SU-DHL-6 (cell line): ENCODE measurements around the gene FASTKD1.
"Not testable (repeated sequence)": the region's sequence is repeated elsewhere in the genome, so short reads cannot be mapped to it uniquely, and the experiment has no call there.

ENCODE experiments used
- H2AFZ ChIP-seq: fragments of 200-600 bp; sonication (generic); 2 replicates; pipeline ENCODE4 v1.6.1; 2014; ENCODE audit warnings: low read depth, mild to moderate bottlenecking, moderate library complexity, mixed read lengths, antibody characterized with exemption, low read length; ENCODE audit not compliant: severe bottlenecking
- H3F3A ChIP-seq: fragments of 200-600 bp; shearing (Covaris generic); 2 replicates; pipeline ENCODE4 v1.6.0; 2016; ENCODE audit warnings: antibody characterized with exemption, mild to moderate bottlenecking; ENCODE audit not compliant: insufficient read depth
- H3K27ac ChIP-seq: fragments of 200-600 bp; sonication (generic); 2 replicates; pipeline ENCODE4 v1.5.1; 2016; ENCODE audit warnings: low read depth, mild to moderate bottlenecking, low read length, moderate library complexity, mixed read lengths
- H3K27me3 ChIP-seq: fragments of 200-600 bp; sonication (generic), shearing (Covaris generic); 2 replicates; pipeline ENCODE4 v1.6.0; 2014; ENCODE audit warnings: mild to moderate bottlenecking, low read length
- H3K36me3 ChIP-seq: fragments of 200-600 bp; sonication (generic); 2 replicates; pipeline ENCODE4 v1.6.1; 2014; ENCODE audit warnings: mild to moderate bottlenecking, low read length, mixed read lengths
- H3K4me2 ChIP-seq: fragments of 300-600, 200-600 bp; shearing (Covaris generic), sonication (generic); 2 replicates; pipeline ENCODE4 v1.6.0; 2014; ENCODE audit warnings: low read length, low read depth, mild to moderate bottlenecking; ENCODE audit not compliant: poor library complexity, severe bottlenecking
- H3K4me3 ChIP-seq: fragments of 200-600 bp; sonication (generic); 2 replicates; pipeline ENCODE4 v1.5.1; 2014; ENCODE audit warnings: antibody characterized with exemption, low read length, mild to moderate bottlenecking, mixed read lengths; ENCODE audit not compliant: insufficient read depth, poor library complexity, severe bottlenecking
- H3K79me2 ChIP-seq: fragments of 200-600 bp; sonication (generic); 2 replicates; pipeline ENCODE4 v1.6.1; 2014; ENCODE audit warnings: mild to moderate bottlenecking, low read length, moderate library complexity; ENCODE audit not compliant: insufficient read depth
- H3K9ac ChIP-seq: fragments of 200-600 bp; sonication (generic); 2 replicates; pipeline ENCODE4 v1.7.0; 2014; ENCODE audit warnings: mild to moderate bottlenecking, low read length
- H3K9me2 ChIP-seq: fragments of 200-600 bp; sonication (generic); replicated peaks from 2 replicates; pipeline ENCODE4 v1.6.1; 2014; ENCODE audit warnings: low read length; ENCODE audit not compliant: insufficient read depth
- H3K9me3 ChIP-seq: fragments of 200-600 bp; sonication (generic); 2 replicates; pipeline ENCODE4 v1.6.1; 2014; ENCODE audit warnings: low read length, mixed read lengths; ENCODE audit not compliant: insufficient read depth
- H4K20me1 ChIP-seq: fragments of 200-600 bp; sonication (generic); 2 replicates; pipeline ENCODE4 v1.6.1; 2014; ENCODE audit warnings: low read depth, mild to moderate bottlenecking, antibody characterized with exemption, low read length, moderate library complexity, mixed read lengths
- CTCF ChIP-seq: fragments of 200-600 bp; sonication (generic); IDR thresholded peaks from one replicate; pipeline ENCODE4 v1.5.1; 2017; ENCODE audit warnings: antibody characterized with exemption, mild to moderate bottlenecking, low read length, moderate library complexity; ENCODE audit not compliant: insufficient read depth, poor library complexity, severe bottlenecking
- EZH2phosphoT487 ChIP-seq: fragments of 200-600 bp; sonication (generic), shearing (Covaris generic); conservative IDR thresholded peaks from 2 replicates; pipeline ENCODE4 v1.6.1; 2018; ENCODE audit warnings: mild to moderate bottlenecking, antibody characterized with exemption, low read length, moderate library complexity, mixed read lengths

The FASTKD1 gene

DNA sequence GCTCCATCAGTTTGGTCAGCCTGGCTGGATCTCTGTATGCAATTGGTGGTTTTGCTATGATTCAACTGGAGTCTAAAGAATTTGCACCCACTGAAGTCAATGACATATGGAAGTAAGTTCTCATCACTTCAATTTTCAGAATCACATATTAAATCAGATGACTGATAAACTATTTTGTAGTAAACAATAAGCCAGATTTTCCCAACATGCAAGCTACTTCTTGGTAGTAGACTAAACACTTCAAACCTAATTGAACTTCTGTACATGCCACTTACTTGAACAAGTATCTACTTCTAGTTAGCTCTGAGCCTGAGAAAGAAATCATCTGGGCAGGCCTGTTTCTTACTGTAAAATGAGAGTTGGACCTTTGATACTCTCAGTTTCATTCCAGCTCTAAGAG, 52.8 kb downstream of the FASTKD1 start:
- Histone ChIP-seq H2AFZ (no peak overlapping the region), H3K36me3 (no peaks in the 10 kb centered on the region), H3K27me3 (no peaks in the 10 kb centered on the region), H3K27ac (no peak overlapping the region), H3F3A (no peaks in the 10 kb centered on the region), H3K9ac (no peak overlapping the region), H3K9me2 (no peaks in the 10 kb centered on the region), H3K4me3 (no peak overlapping the region), H3K79me2 (no peaks in the 10 kb centered on the region), H4K20me1 (no peaks in the 10 kb centered on the region), H3K4me2 (no peak overlapping the region), H3K9me3 (no peaks in the 10 kb centered on the region)
- TF ChIP-seq CTCF (no peak), EZH2phosphoT487 (no peak)

- not testable (repeated sequence) for H2AFZ ChIP-seq, H3K79me2 ChIP-seq, H3K4me2 ChIP-seq, H3K9me3 ChIP-seq, H3K9ac ChIP-seq, H3K27me3 ChIP-seq, H3F3A ChIP-seq, H3K4me3 ChIP-seq, H3K27ac ChIP-seq, H4K20me1 ChIP-seq, H3K9me2 ChIP-seq, H3K36me3 ChIP-seq
Observed at GRCh38 chr2:169516488-169516995, 57.1 kb downstream of the FASTKD1 start.

GRCh38 chr2:169514758-169515157, 58.9 kb downstream of the FASTKD1 start:
- H3K9me3 ChIP-seq, H2AFZ ChIP-seq, H3K27ac ChIP-seq, H4K20me1 ChIP-seq, H3K4me3 ChIP-seq, H3F3A ChIP-seq, H3K9ac ChIP-seq, H3K36me3 ChIP-seq, H3K79me2 ChIP-seq, H3K4me2 ChIP-seq, H3K27me3 ChIP-seq, H3K9me2 ChIP-seq: not testable (repeated sequence)

DNA sequence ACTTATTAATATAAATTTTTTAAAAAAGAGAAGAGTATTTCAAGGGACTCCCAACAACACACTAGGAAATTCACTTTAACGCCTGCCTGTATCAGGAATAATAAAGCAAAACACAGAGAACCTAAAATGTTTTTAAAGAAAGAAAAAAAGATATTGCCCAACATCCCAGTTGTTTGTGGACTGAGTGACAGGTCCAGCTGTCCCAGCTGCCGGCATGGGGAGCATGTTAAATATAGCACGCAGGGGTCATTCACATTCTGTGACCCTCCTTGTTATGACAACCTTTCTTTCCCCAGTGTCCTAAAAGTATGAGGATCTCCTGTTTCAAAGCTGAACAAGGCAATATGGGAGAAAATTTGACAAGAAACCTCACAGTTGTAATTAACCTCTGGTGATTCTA, 59.7 kb downstream of the FASTKD1 start:
- H3F3A ChIP-seq, result no peaks in the 10 kb centered on the region
- no peaks in the 10 kb centered on the region for H3K9me3 ChIP-seq
- H3K79me2 ChIP-seq, result no peaks in the 10 kb centered on the region
- no peaks in the 10 kb centered on the region for H4K20me1 ChIP-seq
- no peak overlapping the region for H3K4me3 ChIP-seq
- no peaks in the 10 kb centered on the region for H3K27me3 ChIP-seq
- H3K9me2 ChIP-seq, result no peaks in the 10 kb centered on the region
- TF ChIP-seq EZH2phosphoT487, result no peak
- no peak for TF ChIP-seq CTCF
- H2AFZ ChIP-seq, result no peak overlapping the region
- no peak overlapping the region for H3K9ac ChIP-seq
- H3K4me2 ChIP-seq, result no peak overlapping the region
- H3K36me3 ChIP-seq, result no peaks in the 10 kb centered on the region
- no peak overlapping the region for H3K27ac ChIP-seq
